ENCODE measurements around the gene HOTAIR. TPM values are rescaled to one million over a fixed set of nuclear protein-coding genes. Genes with fewer than 3 reads are reported as not detected.

HOTAIR gene
- total RNA-seq, 1 experiment from 2014 or later = not detected

DNA sequence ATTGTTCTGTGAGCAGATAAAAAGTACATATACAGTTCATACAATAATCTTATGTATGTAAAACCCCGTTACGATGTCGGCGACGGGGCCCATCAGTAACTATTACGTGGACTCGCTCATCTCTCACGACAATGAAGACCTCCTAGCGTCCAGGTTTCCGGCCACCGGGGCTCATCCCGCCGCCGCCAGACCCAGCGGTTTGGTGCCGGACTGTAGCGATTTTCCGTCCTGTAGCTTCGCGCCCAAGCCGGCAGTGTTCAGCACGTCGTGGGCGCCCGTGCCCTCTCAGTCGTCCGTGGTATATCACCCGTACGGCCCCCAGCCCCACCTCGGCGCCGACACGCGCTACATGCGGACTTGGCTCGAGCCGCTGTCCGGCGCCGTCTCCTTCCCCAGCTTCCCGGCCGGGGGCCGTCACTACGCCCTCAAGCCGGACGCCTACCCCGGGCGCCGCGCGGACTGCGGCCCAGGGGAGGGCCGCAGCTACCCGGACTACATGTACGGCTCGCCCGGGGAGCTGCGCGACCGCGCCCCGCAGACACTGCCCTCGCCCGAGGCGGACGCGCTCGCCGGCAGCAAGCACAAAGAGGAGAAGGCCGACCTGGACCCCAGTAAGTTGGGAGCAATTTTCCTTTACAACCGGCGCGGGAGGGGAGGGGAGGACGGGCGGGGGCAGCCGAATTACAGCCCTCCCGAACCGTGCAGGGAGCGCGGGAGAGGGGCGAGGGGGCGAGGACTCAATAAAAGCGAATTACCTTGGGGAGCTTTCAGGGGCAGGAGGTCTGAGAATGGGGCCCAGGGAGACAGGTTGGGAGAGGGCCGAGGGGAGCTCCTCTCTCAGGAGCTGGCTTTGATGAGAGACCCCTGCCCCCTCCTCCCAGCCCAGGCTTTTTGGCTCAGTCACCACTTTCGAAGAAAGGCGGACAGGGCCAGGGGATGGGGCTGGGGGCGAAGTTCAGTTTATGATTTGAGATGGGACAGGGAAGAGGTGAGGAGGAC, 25.7 kb upstream of the HOTAIR start, which contains the start of gene HOXC9:
Gene HOXC9, plus strand, starts transcription at position 46 of the 999 bp plus-strand sequence. Its CDS starts 28 bp downstream, at position 74.
- Histone ChIP-seq H3T11ph (ENCODE audit: low read length) (no peak within 1 kb of the TSS), H3K9me3 (ENCODE audit: control insufficient read depth, low read depth, low read length) (no peaks in the 10 kb centered on the region), H3K4me1 (ENCODE audit: insufficient read depth, low read length) (no peaks in the 10 kb centered on the region), H3K79me2 (ENCODE audit: insufficient read depth, low read length) (no peaks in the 10 kb centered on the region), H2AFZ (ENCODE audit: low read length) (no peak within 1 kb of the TSS), H2BK15ac (ENCODE audit: low read depth, low read length) (no peak within 1 kb of the TSS), H4K91ac (ENCODE audit: insufficient read length, low read depth, low read length) (no peak within 1 kb of the TSS), H3K27me3 (ENCODE audit: insufficient read depth, low read length) (peaks cover 99% of the 10 kb centered on the region), H3K23me2 (ENCODE audit: insufficient read length, low read depth, low read length, poor library complexity, severe bottlenecking) (no peaks in the 10 kb centered on the region), H2BK12ac (ENCODE audit: insufficient read length, low read depth, low read length) (no peak within 1 kb of the TSS), H2BK5ac (ENCODE audit: insufficient read length, low read length) (no peak within 1 kb of the TSS), H3K4me2 (ENCODE audit: insufficient read depth, insufficient read length, low read length) (peak within 1 kb of the TSS; percentile 26), H3K4ac (ENCODE audit: low read depth, low read length) (no peak within 1 kb of the TSS), H3K9ac (ENCODE audit: extremely low read depth, insufficient read length, low read length) (no peak within 1 kb of the TSS), H4K8ac (replicated peaks; ENCODE audit: insufficient read length, low read depth, low read length) (no peak within 1 kb of the TSS), H3K18ac (ENCODE audit: insufficient read length, low read depth, low read length) (no peak within 1 kb of the TSS), H3K23ac (ENCODE audit: insufficient read length, low read depth, low read length) (no peak within 1 kb of the TSS), H3K79me1 (ENCODE audit: insufficient read depth, low read depth, low read length, poor library complexity, severe bottlenecking) (no peaks in the 10 kb centered on the region), H2BK120ac (ENCODE audit: low read depth, low read length, poor library complexity, severe bottlenecking) (no peak within 1 kb of the TSS), H2AK5ac (ENCODE audit: insufficient read length, low read length) (no peak within 1 kb of the TSS), H3K56ac (ENCODE audit: insufficient read length, low read depth, low read length) (no peak within 1 kb of the TSS), H4K5ac (ENCODE audit: insufficient read length, low read depth, low read length) (no peak within 1 kb of the TSS), H3K14ac (ENCODE audit: insufficient read depth, low read length) (no peak within 1 kb of the TSS), H3K27ac (ENCODE audit: insufficient read length, low read depth, low read length) (no peak within 1 kb of the TSS), H4K20me1 (ENCODE audit: control insufficient read depth, insufficient read depth, insufficient read length) (no peaks in the 10 kb centered on the region), H2BK20ac (ENCODE audit: low read depth, low read length, poor library complexity, severe bottlenecking) (no peak within 1 kb of the TSS)
- Mint-ChIP-seq H3K27ac (no peak within 1 kb of the TSS), H3K4me3 (peak within 1 kb of the TSS; percentile 45 to 63), H3K27me3 (ENCODE audit: low read depth) (peaks cover 100% of the 10 kb centered on the region), H3K4me1 (peaks cover 0 to 23% of the 10 kb centered on the region in 2 experiments; a peak in 2 of 4 replicates), H3K36me3 (ENCODE audit: insufficient read depth in 1 of 3, low read depth in 3 of 3) (no peaks in the 10 kb centered on the region), H3K9me3 (peaks cover 4 to 9% of the 10 kb centered on the region in 2 experiments; a peak in 3 of 5 replicates)
- TF ChIP-seq, protein P1, sequence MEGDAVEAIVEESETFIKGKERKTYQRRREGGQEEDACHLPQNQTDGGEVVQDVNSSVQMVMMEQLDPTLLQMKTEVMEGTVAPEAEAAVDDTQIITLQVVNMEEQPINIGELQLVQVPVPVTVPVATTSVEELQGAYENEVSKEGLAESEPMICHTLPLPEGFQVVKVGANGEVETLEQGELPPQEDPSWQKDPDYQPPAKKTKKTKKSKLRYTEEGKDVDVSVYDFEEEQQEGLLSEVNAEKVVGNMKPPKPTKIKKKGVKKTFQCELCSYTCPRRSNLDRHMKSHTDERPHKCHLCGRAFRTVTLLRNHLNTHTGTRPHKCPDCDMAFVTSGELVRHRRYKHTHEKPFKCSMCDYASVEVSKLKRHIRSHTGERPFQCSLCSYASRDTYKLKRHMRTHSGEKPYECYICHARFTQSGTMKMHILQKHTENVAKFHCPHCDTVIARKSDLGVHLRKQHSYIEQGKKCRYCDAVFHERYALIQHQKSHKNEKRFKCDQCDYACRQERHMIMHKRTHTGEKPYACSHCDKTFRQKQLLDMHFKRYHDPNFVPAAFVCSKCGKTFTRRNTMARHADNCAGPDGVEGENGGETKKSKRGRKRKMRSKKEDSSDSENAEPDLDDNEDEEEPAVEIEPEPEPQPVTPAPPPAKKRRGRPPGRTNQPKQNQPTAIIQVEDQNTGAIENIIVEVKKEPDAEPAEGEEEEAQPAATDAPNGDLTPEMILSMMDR (conservative IDR thresholded peaks at IDR 0.05) = no peak
- WGBS (ENCODE audit: extremely low coverage, insufficient read length, low lambda C conversion rate) = no CpG with 5 or more reads among the region's 87 CpGs
- DNase-seq = no peak
